Measurements from ENCODE around the gene CYP2J2.

- TF ChIP-seq CTCF (IDR thresholded peaks at IDR 0.05; ENCODE audit: low read length), result no peak
- TF ChIP-seq EZH2 (IDR thresholded peaks at IDR 0.05; ENCODE audit: borderline replicate concordance, low read length), result no peak
Observed at GRCh38 chr1:59937636-59938210, 11.2 kb upstream of the CYP2J2 start.

Measured in OCI-LY1 (cell line).